ENCODE results near the gene CDC23.
"Not testable (repeated sequence)": the region's sequence is repeated elsewhere in the genome, so short reads cannot be mapped to it uniquely, and the experiment has no call there.

The CDC23 gene

GRCh38 chr5:138193859-138194258, 19.3 kb downstream of the CDC23 start:
- not testable (repeated sequence) for DNase-seq

DNA sequence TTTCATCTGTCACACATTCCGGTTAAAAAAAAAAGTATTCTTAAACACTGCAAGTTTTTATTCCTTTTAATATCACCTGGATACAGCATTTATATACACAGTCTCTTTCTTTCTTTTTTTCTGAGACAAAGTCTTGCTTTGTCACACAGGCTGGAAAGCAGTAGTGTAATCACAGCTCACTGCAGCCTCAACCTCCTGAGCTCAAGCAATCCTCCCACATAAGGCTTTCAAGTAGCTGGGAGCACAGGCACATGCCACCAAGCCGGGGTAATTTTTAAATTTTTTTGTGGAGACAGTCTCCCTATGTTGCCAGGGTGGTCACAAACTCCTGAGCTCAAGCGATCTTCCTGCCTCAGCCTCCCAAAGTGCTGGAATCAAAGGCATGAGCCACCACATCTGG, 20.3 kb downstream of the CDC23 start:
- no peak for DNase-seq

DNA sequence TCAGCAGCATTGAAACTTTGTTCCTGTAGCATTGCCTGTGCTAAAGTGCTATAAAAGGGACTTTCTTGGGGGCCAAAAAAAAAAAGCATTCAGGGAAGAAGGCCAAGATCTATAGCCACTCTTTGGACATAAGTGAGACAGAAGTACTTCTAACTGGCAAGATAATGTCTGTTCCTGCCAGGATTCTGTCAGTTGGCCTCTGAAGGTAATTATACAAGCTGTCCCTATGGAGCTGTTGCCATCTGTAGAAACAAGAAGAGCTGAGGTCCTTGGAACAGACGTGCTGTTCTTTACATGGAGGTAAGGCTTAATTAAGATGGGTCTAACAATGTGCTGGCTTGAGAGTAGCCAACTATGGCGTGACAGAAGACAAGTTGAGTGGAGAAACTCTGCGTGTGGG, 24.5 kb downstream of the CDC23 start:
- no peak for DNase-seq

DNA sequence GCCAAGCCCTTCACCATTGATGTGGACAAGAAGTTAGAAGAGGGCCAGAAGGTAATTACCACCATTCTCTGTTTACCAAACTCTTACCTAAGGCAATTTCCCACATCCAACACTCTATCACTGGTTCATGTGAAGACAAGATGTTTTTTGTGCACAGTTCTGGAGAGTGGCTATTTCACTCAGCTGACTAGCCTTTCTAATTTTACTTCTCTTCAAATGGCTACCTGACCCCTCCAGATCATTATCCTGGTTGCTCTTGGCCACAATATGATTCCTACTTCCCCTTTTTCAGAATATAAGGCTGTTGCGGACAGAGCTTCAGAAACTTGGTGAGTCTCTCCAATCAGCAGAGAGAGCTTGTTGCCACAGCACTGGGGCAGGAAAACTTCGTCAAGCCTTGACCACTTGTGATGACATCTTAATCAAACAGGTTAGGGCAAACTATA, 27.1 kb downstream of the CDC23 start:
- DNase-seq, result peak; percentile 25

DNA sequence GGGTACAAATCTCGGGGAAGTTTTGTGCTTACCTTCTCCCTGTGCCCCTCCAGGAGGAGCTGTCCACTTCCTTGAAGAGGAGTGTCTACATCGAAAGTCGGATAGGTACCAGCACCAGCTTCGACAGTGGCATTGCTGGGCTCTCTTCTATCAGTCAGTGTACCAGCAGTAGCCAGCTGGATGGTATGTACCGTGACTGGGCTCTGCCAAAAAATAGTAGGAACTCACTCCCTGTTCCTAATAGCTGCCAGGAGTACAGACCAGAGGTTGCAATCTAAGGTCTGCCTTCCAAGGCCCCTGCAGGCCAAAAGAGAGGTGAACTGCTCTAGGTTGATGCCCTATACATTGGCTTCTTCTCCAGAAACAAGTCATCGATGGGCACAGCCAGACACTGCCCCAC, 30.3 kb downstream of the CDC23 start:
- no peak for DNase-seq

GRCh38 chr5:138180841-138181240, 32.3 kb downstream of the CDC23 start:
- DNase-seq, result no peak

- DNase-seq, result peak; percentile 76
Measured at GRCh38 chr5:138180183-138180782, 32.8 kb downstream of the CDC23 start.

DNA sequence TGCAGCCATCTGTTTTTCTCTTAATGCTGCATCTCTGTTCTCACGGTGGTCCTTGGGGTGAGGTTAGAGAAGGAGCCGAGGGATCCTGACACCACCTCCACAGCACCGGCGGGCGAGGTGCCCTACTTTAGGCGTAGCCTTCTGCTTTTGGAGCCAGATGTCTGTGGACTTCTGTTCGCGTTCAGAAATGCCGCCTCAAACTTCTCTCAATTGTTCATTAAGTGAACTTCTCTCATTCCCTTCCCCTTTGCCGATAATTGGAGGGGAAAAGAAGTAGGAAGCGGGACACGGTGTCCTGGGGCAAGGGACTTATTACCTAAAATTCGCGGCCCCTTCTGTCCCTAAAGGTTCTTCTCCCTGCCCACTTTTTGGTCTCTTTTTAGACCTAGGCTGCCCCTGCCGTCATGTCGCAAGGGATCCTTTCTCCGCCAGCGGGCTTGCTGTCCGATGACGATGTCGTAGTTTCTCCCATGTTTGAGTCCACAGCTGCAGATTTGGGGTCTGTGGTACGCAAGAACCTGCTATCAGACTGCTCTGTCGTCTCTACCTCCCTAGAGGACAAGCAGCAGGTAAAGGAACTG, 33.8 kb downstream of the CDC23 start:
- no peak for DNase-seq

DNA sequence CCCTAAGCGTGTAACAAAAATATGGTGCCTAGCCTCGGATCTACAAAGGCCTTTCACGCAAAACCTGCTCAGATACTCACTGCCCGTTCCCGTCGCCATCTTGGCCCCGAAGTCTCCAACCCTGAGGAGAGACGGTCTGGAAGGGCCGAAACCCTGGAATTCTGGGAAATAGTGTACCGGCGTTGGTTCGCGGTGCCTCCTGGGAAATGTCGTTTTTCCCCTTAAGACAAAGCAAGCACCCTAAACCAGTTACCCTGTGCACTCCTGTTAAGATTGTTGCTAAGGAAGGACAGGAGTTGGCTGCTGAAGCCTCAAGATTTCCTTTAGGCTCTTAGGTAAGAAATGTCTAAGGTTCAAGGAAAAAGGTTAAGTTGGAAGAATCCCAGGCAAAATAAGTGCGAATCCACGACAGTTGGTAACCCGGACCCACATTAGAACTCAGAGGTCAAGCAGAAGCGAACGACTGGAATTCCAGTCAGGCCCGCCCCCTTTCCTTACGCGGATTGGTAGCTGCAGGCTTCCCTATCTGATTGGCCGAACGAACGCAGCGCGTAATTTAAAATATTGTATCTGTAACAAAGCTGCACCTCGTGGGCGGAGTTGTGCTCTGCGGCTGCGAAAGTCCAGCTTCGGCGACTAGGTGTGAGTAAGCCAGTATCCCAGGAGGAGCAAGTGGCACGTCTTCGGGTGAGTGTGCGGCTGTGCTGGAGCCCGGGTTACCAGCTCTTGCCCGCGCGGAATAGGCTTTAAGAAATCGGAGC, 34.4 kb downstream of the CDC23 start, which contains the start of the genes BRD8 and KIF20A:
Gene BRD8, minus strand, starts transcription at position 115 of the 761 bp plus-strand sequence. Its CDS starts 16 bp downstream, at position 99.
Gene KIF20A, plus strand, starts transcription at position 597 of the 761 bp plus-strand sequence. CDS start 569 bp downstream, outside the sequence.
- DNase-seq, result peak; percentile 95

- DNase-seq, result peak; percentile 54
Measured at GRCh38 chr5:138177941-138178515, 35.1 kb downstream of the CDC23 start.

DNA sequence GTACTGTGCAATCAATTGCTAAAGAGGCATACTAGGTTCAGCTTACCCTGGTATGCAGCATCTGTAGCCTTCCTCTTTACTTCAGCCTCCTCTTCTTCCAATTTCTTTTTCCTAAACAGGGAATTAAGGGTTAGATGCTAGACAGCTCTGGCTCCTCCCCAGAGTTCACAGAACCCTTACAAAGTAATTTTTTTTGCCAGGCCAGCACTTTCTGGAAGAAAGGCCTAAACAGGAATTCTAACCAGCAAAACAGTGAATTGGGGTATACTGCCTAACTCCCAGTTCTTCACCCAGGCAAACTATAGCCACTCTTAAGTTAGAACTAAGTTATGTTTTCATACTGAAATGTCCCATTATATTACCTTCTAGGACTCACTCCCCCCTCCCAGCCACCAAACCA, 42.8 kb downstream of the CDC23 start:
- DNase-seq, result no peak

DNA sequence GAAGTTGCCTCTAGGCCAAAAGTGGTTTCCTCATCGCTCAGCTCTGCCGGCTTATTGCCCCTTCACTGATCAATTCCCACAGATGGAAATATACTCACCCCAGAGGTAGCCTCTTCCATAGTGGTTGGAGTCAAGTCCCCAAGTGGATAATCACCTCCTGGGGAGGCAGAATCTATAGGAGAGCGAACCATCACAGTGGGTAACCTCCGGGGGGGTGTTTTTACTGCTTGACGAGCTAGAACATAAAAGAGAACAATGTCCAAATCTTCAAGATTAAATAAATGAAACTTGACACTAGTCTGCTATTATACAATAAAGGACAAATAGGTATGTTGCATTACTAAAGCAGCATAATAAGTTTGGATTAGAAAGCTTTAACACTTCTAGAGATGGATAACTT, 44.0 kb downstream of the CDC23 start:
- no peak for DNase-seq

DNA sequence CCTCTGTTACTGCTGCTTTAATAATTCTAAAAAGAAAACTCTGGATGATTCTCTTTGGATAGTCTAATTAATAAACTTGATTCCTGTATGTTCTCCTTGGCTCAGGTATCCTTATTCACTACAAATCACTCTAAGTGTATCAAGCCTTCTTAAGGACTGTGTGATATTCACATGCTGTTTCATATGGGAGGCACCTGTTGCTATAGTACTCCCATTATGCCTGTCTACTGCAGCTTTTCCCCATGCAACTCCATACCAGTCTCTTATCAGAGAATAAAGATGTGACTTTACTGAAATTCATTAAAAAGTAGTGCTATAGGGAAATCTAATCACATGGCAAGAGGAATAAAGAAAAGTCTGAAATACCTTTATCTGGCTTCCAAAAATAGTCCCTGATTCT, 49.4 kb downstream of the CDC23 start:
- DNase-seq, result no peak

GRCh38 chr5:138160706-138161105, 52.4 kb downstream of the CDC23 start:
- no peak for DNase-seq

GRCh38 chr5:138159666-138160065, 53.5 kb downstream of the CDC23 start:
- DNase-seq, result no peak

DNA sequence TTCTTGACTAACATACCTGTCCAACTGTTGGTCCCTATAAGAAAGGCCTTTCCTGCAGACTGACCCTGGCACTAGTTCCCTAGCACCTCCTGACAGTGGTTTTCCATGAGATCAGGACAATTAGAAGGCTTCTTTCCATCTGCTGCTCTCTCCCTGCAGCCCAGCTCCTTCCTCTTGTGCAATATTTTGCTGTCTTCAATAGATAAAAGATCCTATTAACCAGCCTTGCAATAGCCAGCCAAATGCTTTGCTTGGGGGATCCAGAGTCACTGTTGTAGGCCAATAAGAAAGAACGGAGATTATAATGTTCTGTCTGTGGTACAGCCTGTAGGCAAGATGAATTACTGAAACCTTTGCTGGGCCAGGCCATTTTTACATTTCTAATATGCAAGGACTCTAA, 55.5 kb downstream of the CDC23 start:
- DNase-seq, result no peak

DNA sequence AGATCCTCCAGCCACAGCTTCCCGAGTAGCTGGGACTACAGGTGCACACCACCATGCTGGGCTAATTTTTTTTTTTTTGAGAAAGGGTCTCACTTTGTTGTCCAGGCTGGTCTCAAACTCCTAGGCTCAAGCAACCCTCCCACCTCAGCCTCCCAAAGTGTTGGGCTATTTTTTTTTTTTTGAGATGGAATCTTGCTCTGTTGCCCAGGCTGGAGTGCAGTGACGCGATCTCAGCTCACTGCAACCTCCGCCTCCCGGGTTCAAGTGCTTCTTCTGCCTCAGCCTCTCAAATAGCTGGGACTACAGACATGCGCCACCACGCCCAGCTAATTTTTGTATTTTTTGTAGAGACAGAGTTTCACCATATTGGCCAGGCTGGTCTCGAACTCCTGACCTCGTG, 57.1 kb downstream of the CDC23 start:
- DNase-seq, result not testable (repeated sequence)

GRCh38 chr5:138149530-138149929, 63.6 kb downstream of the CDC23 start:
- DNase-seq, result no peak

DNA sequence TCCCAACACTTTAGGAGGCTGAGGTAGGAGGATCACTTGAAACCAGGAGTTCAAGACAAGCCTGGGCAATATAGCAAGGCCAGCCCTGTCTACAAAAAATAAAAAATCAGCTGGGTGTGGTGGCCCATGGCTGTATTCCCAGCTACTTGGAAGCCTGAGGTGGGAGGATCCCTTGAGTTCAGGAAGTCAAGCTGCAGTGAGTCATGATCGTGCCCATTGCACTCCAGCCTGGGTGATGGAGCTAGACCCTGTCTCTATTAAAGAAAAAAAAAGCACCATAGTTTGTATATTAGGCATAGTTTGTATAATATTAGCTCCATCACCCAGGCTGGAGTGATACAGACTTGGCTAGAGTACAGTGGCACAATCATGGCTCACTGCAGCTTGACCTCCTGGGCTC, 64.3 kb downstream of the CDC23 start:
- peak; percentile 18 for DNase-seq

- not testable (repeated sequence) for DNase-seq
Measured at GRCh38 chr5:138143578-138143977, 69.5 kb downstream of the CDC23 start.

DNA sequence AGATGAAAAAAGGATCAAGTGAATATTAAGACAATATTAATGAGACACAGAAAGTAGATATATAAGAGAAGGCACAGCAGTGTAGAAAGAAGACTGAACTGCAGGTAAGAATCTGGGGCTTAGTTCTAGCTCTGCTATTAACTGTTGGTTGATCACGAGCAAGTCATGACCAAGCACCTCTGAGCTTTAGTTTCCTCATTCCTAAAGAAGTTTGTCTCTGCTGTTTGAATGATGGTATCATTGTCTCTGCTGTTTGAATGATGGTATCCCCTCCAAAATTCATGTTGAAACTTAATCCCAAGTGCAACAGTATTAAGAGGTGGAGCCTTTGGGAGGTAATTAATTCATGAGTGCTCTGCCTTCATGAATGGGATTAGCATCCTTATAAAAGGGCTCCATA, 71.4 kb downstream of the CDC23 start:
- DNase-seq, result no peak

DNA sequence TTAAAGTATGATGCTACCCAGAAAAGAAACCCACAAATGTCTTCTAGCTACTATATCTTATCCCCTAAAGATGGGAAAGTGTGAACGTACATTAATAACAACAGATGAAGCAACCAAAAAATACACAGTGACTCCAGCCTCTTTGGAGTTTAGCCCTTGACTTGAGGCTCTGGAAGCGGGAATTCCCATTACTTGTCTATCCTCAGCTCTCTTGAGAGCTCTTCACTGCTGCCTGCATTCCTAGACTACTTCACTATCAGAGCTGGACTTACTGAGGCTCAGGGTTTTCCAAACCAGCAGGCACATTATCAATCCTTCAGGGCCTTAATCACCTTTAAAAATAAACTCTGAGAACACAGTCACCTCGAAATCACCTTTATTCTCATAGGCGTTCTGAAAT, 72.9 kb downstream of the CDC23 start:
- no peak for DNase-seq

DNA sequence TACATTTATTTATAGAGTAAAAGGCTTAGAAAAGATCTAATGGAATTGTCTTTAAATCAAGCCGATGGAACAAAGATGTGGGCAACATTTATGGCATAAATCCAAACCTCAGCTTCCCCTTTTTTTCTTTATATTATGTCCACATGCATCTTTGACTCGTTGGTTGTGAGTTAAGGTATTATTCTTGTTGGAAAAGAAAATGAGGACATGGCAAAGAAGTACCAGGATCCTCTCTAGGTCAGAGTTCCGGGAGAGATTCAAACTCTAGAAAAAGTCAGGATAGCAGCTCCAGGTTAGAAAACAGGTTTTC, 73.4 kb downstream of the CDC23 start:
- DNase-seq, result peak; percentile 53

Data from suppressor macrophage treated with lipopolysaccharide for 4 hours (primary cell).